HEK293T (cell line): ENCODE results near the gene PYGO1.

Source experiments
- BHLHE40 ChIP-seq: fragments of 450-650 bp; IDR thresholded peaks from 2 replicates; pipeline ENCODE4 v1.6.1; 2016; ENCODE audit warnings: mild to moderate bottlenecking, moderate library complexity, borderline replicate concordance
- CTBP1 ChIP-seq: fragments of 450-650 bp; IDR thresholded peaks from 2 replicates; pipeline ENCODE4 v1.6.1; 2016; ENCODE audit warnings: borderline replicate concordance
- FOXM1 ChIP-seq: fragments of 450-650 bp; IDR thresholded peaks from 2 replicates; pipeline ENCODE4 v1.6.1; 2017; ENCODE audit warnings: mild to moderate bottlenecking, borderline replicate concordance
- HDGF ChIP-seq: fragments of 450-650 bp; IDR thresholded peaks from 2 replicates; pipeline ENCODE4 v1.6.1; 2017; ENCODE audit warnings: antibody characterized with exemption, borderline replicate concordance
- NFRKB ChIP-seq: fragments of 450-650 bp; IDR thresholded peaks from 2 replicates; pipeline ENCODE4 v1.6.1; 2016; ENCODE audit warnings: mild to moderate bottlenecking, moderate library complexity
- SP1 ChIP-seq: fragments of 450-650 bp; IDR thresholded peaks from 2 replicates; pipeline ENCODE4 v1.6.1; 2017
- SUZ12 ChIP-seq: fragments of 450-650 bp; IDR thresholded peaks from 2 replicates; pipeline ENCODE4 v1.6.1; 2016; ENCODE audit warnings: mild to moderate bottlenecking
- TARDBP ChIP-seq: fragments of 450-650 bp; IDR thresholded peaks from 2 replicates; pipeline ENCODE4 v1.6.1; 2016
- ZNF384 ChIP-seq: fragments of 450-650 bp; IDR thresholded peaks from 2 replicates; pipeline ENCODE4 v1.6.1; 2016
- TF ChIP-seq, protein P1 (sequence below): fragments of 450-650 bp; IDR thresholded peaks from 2 replicates; pipeline ENCODE4 v1.6.1; 2016

DNA sequence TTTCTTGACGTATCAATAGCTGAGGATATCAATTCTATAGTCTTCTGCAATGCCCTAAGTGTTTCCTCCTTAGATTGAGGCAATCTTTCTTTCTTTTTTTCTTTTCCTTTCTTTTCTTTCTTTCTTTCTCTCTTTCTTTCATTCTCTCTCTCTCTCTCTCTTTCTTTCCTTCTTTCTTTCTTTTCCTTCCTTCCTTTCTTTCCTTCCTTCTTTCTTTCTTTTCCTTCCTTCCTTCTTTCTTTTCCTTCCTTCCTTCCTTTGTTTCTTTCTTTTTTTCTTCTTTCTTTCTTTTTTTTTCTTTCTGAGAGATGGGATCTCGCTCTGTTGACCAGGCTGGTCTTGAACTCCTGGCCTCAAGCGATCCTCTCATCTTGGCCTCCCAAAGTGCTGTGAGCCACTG, 70.1 kb downstream of the PYGO1 start:
- no peak for TF ChIP-seq FOXM1
- TF ChIP-seq, protein P1, sequence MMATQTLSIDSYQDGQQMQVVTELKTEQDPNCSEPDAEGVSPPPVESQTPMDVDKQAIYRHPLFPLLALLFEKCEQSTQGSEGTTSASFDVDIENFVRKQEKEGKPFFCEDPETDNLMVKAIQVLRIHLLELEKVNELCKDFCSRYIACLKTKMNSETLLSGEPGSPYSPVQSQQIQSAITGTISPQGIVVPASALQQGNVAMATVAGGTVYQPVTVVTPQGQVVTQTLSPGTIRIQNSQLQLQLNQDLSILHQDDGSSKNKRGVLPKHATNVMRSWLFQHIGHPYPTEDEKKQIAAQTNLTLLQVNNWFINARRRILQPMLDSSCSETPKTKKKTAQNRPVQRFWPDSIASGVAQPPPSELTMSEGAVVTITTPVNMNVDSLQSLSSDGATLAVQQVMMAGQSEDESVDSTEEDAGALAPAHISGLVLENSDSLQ, result no peak
- no peak for TF ChIP-seq CTBP1
- TF ChIP-seq ZNF384, result no peak
- no peak for TF ChIP-seq SP1
- no peak for TF ChIP-seq BHLHE40
- no peak for TF ChIP-seq TARDBP
- no peak for TF ChIP-seq NFRKB
- no peak for TF ChIP-seq HDGF
- TF ChIP-seq SUZ12, result no peak
